KMS-11 (cell line): ENCODE results near the gene NT5C1B.

ENCODE experiments used
- H2AFZ ChIP-seq: fragments of 200-600 bp; sonication (generic); 2 replicates; pipeline ENCODE4 v1.6.1; 2016; ENCODE audit warnings: antibody characterized with exemption, mixed run types, low read depth
- H3K27ac ChIP-seq: fragments of 200-600 bp; sonication (generic); 2 replicates; pipeline ENCODE4 v1.6.1; 2016; ENCODE audit warnings: mild to moderate bottlenecking, mixed run types
- H3K27me3 ChIP-seq: fragments of 200-600 bp; sonication (generic); 2 replicates; pipeline ENCODE4 v1.6.1; 2017; ENCODE audit warnings: mild to moderate bottlenecking, low read depth, mixed run types, moderate library complexity; ENCODE audit not compliant: insufficient read depth
- H3K36me3 ChIP-seq: fragments of 200-600 bp; sonication (generic); 2 replicates; pipeline ENCODE4 v1.6.1; 2017; ENCODE audit warnings: mild to moderate bottlenecking, mixed run types; ENCODE audit not compliant: insufficient read depth
- H3K4me1 ChIP-seq: fragments of 200-600 bp; sonication (generic); 2 replicates; pipeline ENCODE4 v1.6.1; 2016; ENCODE audit warnings: mild to moderate bottlenecking, low read depth, mixed run types; ENCODE audit not compliant: poor library complexity, severe bottlenecking
- H3K4me2 ChIP-seq: fragments of 200-600 bp; sonication (generic); 2 replicates; pipeline ENCODE4 v1.7.0; 2016; ENCODE audit warnings: mild to moderate bottlenecking, mixed run types
- H3K4me3 ChIP-seq: fragments of 200-600 bp; sonication (generic); IDR thresholded peaks from 2 replicates; pipeline ENCODE4 v1.6.1; 2017; ENCODE audit warnings: low read depth, low read length, mixed read lengths; ENCODE audit not compliant: insufficient read depth
- H3K79me2 ChIP-seq: fragments of 200-600 bp; sonication (generic); 2 replicates; pipeline ENCODE4 v1.6.1; 2016; ENCODE audit warnings: low read depth, mixed run types; ENCODE audit not compliant: insufficient read depth
- H3K9ac ChIP-seq: fragments of 200-600 bp; sonication (generic); 2 replicates; pipeline ENCODE4 v1.6.1; 2016; ENCODE audit warnings: mild to moderate bottlenecking, mixed run types
- H4K20me1 ChIP-seq: fragments of 200-600 bp; sonication (generic); 2 replicates; pipeline ENCODE4 v1.6.1; 2016; ENCODE audit warnings: mild to moderate bottlenecking, mixed run types; ENCODE audit not compliant: insufficient read depth
- CTCF ChIP-seq: fragments of 200-600 bp; sonication (generic); conservative IDR thresholded peaks from 2 replicates; pipeline ENCODE4 v1.6.1; 2017; ENCODE audit warnings: low read depth, mild to moderate bottlenecking, antibody characterized with exemption, low read length, moderate library complexity, mixed read lengths

Gene NT5C1B

GRCh38 chr2:18597618-18598017, 8.2 kb upstream of the NT5C1B start:
- Histone ChIP-seq H3K4me3 (no peak overlapping the region), H4K20me1 (no peaks in the 10 kb centered on the region), H3K9ac (no peak overlapping the region), H3K36me3 (no peaks in the 10 kb centered on the region), H3K4me1 (no peaks in the 10 kb centered on the region), H3K27me3 (no peaks in the 10 kb centered on the region), H3K27ac (no peak overlapping the region), H3K79me2 (no peaks in the 10 kb centered on the region), H3K4me2 (no peak overlapping the region), H2AFZ (no peak overlapping the region)
- TF ChIP-seq CTCF: no peak

GRCh38 chr2:18596993-18597392, 7.6 kb upstream of the NT5C1B start:
- H3K79me2 ChIP-seq: no peaks in the 10 kb centered on the region
- no peaks in the 10 kb centered on the region for H3K27me3 ChIP-seq
- no peak overlapping the region for H2AFZ ChIP-seq
- no peak overlapping the region for H3K4me3 ChIP-seq
- TF ChIP-seq CTCF: no peak
- H3K4me2 ChIP-seq: no peak overlapping the region
- no peaks in the 10 kb centered on the region for H3K36me3 ChIP-seq
- H4K20me1 ChIP-seq: no peaks in the 10 kb centered on the region
- H3K27ac ChIP-seq: no peak overlapping the region
- H3K9ac ChIP-seq: no peak overlapping the region
- no peaks in the 10 kb centered on the region for H3K4me1 ChIP-seq

GRCh38 chr2:18593496-18593895, 4.1 kb upstream of the NT5C1B start:
- Histone ChIP-seq H2AFZ (no peak overlapping the region), H4K20me1 (no peaks in the 10 kb centered on the region), H3K36me3 (no peaks in the 10 kb centered on the region), H3K79me2 (no peaks in the 10 kb centered on the region), H3K9ac (no peak overlapping the region), H3K27me3 (no peaks in the 10 kb centered on the region), H3K27ac (no peak overlapping the region), H3K4me3 (no peak overlapping the region), H3K4me1 (no peaks in the 10 kb centered on the region), H3K4me2 (no peak overlapping the region)
- no peak for TF ChIP-seq CTCF

GRCh38 chr2:18592372-18592771, 3.0 kb upstream of the NT5C1B start:
- H4K20me1 ChIP-seq: no peaks in the 10 kb centered on the region
- H3K9ac ChIP-seq: no peak overlapping the region
- no peaks in the 10 kb centered on the region for H3K4me1 ChIP-seq
- TF ChIP-seq CTCF: no peak
- H3K4me3 ChIP-seq: no peak overlapping the region
- no peak overlapping the region for H2AFZ ChIP-seq
- H3K4me2 ChIP-seq: no peak overlapping the region
- no peaks in the 10 kb centered on the region for H3K79me2 ChIP-seq
- no peaks in the 10 kb centered on the region for H3K36me3 ChIP-seq
- H3K27me3 ChIP-seq: no peaks in the 10 kb centered on the region
- H3K27ac ChIP-seq: no peak overlapping the region

- Histone ChIP-seq H3K4me3 (no peak overlapping the region), H3K36me3 (no peaks in the 10 kb centered on the region), H4K20me1 (no peaks in the 10 kb centered on the region), H2AFZ (no peak overlapping the region), H3K27ac (no peak overlapping the region), H3K9ac (no peak overlapping the region), H3K79me2 (no peaks in the 10 kb centered on the region), H3K27me3 (no peaks in the 10 kb centered on the region), H3K4me1 (no peaks in the 10 kb centered on the region), H3K4me2 (no peak overlapping the region)
- no peak for TF ChIP-seq CTCF
Observed at GRCh38 chr2:18588802-18589201, 567 bp downstream of the NT5C1B start.
